Neural progenitor cell (in vitro differentiated cells): ENCODE measurements around the gene CLCN2. TPM values are rescaled to one million over a fixed set of nuclear protein-coding genes. Genes with fewer than 3 reads are reported as not detected.

Experiments used
- DNase-seq: peaks from one replicate; pipeline ENCODE4 v3.0.0-alpha.2; 2016; ENCODE audit warnings: low spot score
- H2AFZ ChIP-seq: fragments of 200-600 bp; sonication (generic); replicated peaks from 2 replicates; pipeline ENCODE4 v1.6.1; 2016; ENCODE audit warnings: antibody characterized with exemption
- H3F3A ChIP-seq: fragments of 200-600 bp; sonication (generic); 2 replicates; pipeline ENCODE4 v1.6.1; 2016; ENCODE audit warnings: antibody characterized with exemption, low read depth
- H3K27ac ChIP-seq: fragments of 200-600 bp; sonication (generic); 2 replicates; pipeline ENCODE4 v1.5.1; 2016; ENCODE audit warnings: mild to moderate bottlenecking
- H3K27me3 ChIP-seq: fragments of 200-600 bp; sonication (generic); 2 replicates; pipeline ENCODE4 v1.6.1; 2016; ENCODE audit warnings: mild to moderate bottlenecking, moderate library complexity
- H3K36me3 ChIP-seq: fragments of 200-600 bp; sonication (generic); 2 replicates; pipeline ENCODE4 v1.5.1; 2016
- H3K4me1 ChIP-seq: fragments of 200-600 bp; sonication (generic); 2 replicates; pipeline ENCODE4 v1.6.1; 2016; ENCODE audit warnings: mixed run types
- H3K4me2 ChIP-seq: fragments of 200-600 bp; sonication (generic); 2 replicates; pipeline ENCODE4 v1.6.1; 2016
- H3K4me3 ChIP-seq: fragments of 200-600 bp; sonication (generic); 2 replicates; pipeline ENCODE4 v1.5.1; 2016
- H3K79me2 ChIP-seq: fragments of 200-600 bp; sonication (generic); 2 replicates; pipeline ENCODE4 v1.6.1; 2016; ENCODE audit warnings: low read depth
- H3K9ac ChIP-seq: fragments of 200-600 bp; sonication (generic); 2 replicates; pipeline ENCODE4 v1.6.1; 2016
- H3K9me3 ChIP-seq: fragments of 200-600 bp; sonication (generic); 2 replicates; pipeline ENCODE4 v1.5.1; 2016; ENCODE audit warnings: low read depth
- H4K20me1 ChIP-seq: fragments of 200-600 bp; sonication (generic); 2 replicates; pipeline ENCODE4 v1.6.1; 2016; ENCODE audit warnings: low read depth
- H3K27ac Mint-ChIP-seq: 3 replicates; pipeline ENCODE4 v1.8.0; 2021; ENCODE audit warnings: mixed read lengths
- H3K27me3 Mint-ChIP-seq: 2 replicates; pipeline ENCODE4 v1.8.0; 2022; ENCODE audit warnings: low read depth, mild to moderate bottlenecking, inconsistent platforms, moderate library complexity, mixed read lengths; ENCODE audit not compliant: insufficient read depth
- H3K36me3 Mint-ChIP-seq: 3 replicates; pipeline ENCODE4 v1.8.0; 2021; ENCODE audit warnings: mixed read lengths
- H3K4me1 Mint-ChIP-seq: 3 replicates; pipeline ENCODE4 v1.8.0; 2021; ENCODE audit warnings: mixed read lengths
- H3K4me3 Mint-ChIP-seq: 3 replicates; pipeline ENCODE4 v1.8.0; 2021; ENCODE audit warnings: mild to moderate bottlenecking, moderate library complexity, mixed read lengths
- H3K9me3 Mint-ChIP-seq: 3 replicates; pipeline ENCODE4 v1.8.0; 2020; ENCODE audit warnings: mixed read lengths
- EZH2 ChIP-seq: fragments of 200-600 bp; sonication (generic); IDR thresholded peaks from 2 replicates; pipeline ENCODE4 v1.6.1; 2017; ENCODE audit warnings: antibody characterized with exemption, mild to moderate bottlenecking, moderate library complexity
- EZH2phosphoT487 ChIP-seq: fragments of 200-600 bp; sonication (generic); IDR thresholded peaks from 2 replicates; pipeline ENCODE4 v1.6.1; 2017; ENCODE audit warnings: antibody characterized with exemption
- total RNA-seq: library from RNA; depleted of rRNA; stranded (reverse); fragments of >200 nt; gene quantifications from 2 replicates; pipeline ENCODE4 v1.2.3, GENCODE V29; 2015; ENCODE audit warnings: low replicate concordance
- TF ChIP-seq, protein P1 (sequence below): fragments of 200-600 bp; sonication (generic); IDR thresholded peaks from 2 replicates; pipeline ENCODE4 v1.5.1; 2017; ENCODE audit warnings: antibody characterized with exemption, mild to moderate bottlenecking

The CLCN2 gene
- total RNA-seq, 1 donor from 2014 or later = 16.5 TPM

GRCh38 chr3:184338511-184338945 is 22.9 kb downstream of the CLCN2 start:
- Mint-ChIP-seq H3K27me3 (peaks cover 3% of the 10 kb centered on the region), H3K9me3 (no peaks in the 10 kb centered on the region), H3K36me3 (peaks cover 13% of the 10 kb centered on the region), H3K4me3 (peak overlapping the region; percentile 92), H3K27ac (peak overlapping the region; percentile 91), H3K4me1 (peaks cover 35% of the 10 kb centered on the region)
- Histone ChIP-seq H3K4me1 (peaks cover 21% of the 10 kb centered on the region), H3K27ac (no peak overlapping the region), H3K79me2 (peaks cover 44% of the 10 kb centered on the region), H3K36me3 (no peaks in the 10 kb centered on the region), H3F3A (peaks cover 57% of the 10 kb centered on the region), H3K4me3 (peak overlapping the region; percentile 37), H4K20me1 (peaks cover 83% of the 10 kb centered on the region), H3K4me2 (peak overlapping the region; percentile 77), H3K27me3 (no peaks in the 10 kb centered on the region), H3K9ac (no peak overlapping the region), H2AFZ (no peak overlapping the region), H3K9me3 (no peaks in the 10 kb centered on the region)
- peak; percentile 92 for DNase-seq
- TF ChIP-seq EZH2 (no peak), EZH2phosphoT487 (no peak)
- TF ChIP-seq, protein P1, sequence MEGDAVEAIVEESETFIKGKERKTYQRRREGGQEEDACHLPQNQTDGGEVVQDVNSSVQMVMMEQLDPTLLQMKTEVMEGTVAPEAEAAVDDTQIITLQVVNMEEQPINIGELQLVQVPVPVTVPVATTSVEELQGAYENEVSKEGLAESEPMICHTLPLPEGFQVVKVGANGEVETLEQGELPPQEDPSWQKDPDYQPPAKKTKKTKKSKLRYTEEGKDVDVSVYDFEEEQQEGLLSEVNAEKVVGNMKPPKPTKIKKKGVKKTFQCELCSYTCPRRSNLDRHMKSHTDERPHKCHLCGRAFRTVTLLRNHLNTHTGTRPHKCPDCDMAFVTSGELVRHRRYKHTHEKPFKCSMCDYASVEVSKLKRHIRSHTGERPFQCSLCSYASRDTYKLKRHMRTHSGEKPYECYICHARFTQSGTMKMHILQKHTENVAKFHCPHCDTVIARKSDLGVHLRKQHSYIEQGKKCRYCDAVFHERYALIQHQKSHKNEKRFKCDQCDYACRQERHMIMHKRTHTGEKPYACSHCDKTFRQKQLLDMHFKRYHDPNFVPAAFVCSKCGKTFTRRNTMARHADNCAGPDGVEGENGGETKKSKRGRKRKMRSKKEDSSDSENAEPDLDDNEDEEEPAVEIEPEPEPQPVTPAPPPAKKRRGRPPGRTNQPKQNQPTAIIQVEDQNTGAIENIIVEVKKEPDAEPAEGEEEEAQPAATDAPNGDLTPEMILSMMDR = peak; percentile 32

DNA sequence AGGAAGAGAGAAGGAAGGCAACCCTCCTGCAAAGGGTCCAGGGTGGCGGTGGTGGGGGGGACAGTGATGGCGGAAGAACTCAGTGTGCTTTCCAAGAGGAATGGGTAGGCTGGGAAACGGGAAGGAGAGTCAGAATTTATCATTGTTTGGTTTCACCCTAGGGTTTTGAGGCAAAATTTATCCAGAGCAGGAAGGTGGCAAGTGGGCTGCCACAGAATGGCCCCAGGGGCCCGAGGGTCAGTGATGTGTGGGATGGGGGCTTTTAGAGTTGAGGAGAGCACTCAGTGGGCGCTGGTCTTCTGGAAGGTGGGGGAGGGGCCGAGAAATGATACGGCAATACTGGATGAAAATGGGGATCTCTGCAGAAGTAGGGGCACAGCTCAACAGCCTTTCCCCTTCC is 23.4 kb downstream of the CLCN2 start:
- DNase-seq = no peak
- Histone ChIP-seq H4K20me1 (peaks cover 87% of the 10 kb centered on the region), H3K36me3 (no peaks in the 10 kb centered on the region), H3F3A (peaks cover 57% of the 10 kb centered on the region), H3K79me2 (peaks cover 44% of the 10 kb centered on the region), H3K4me2 (peak overlapping the region; percentile 77), H3K27me3 (no peaks in the 10 kb centered on the region), H3K4me1 (peaks cover 21% of the 10 kb centered on the region), H3K9me3 (no peaks in the 10 kb centered on the region), H3K27ac (no peak overlapping the region), H3K4me3 (no peak overlapping the region), H2AFZ (no peak overlapping the region), H3K9ac (no peak overlapping the region)
- H3K27me3 Mint-ChIP-seq = peaks cover 3% of the 10 kb centered on the region
- peaks cover 32% of the 10 kb centered on the region for H3K4me1 Mint-ChIP-seq
- no peak for TF ChIP-seq EZH2
- TF ChIP-seq, protein P1 = no peak
- peak overlapping the region; percentile 92 for H3K4me3 Mint-ChIP-seq
- H3K27ac Mint-ChIP-seq = peak overlapping the region; percentile 91
- H3K36me3 Mint-ChIP-seq = peaks cover 10% of the 10 kb centered on the region
- no peaks in the 10 kb centered on the region for H3K9me3 Mint-ChIP-seq

DNA sequence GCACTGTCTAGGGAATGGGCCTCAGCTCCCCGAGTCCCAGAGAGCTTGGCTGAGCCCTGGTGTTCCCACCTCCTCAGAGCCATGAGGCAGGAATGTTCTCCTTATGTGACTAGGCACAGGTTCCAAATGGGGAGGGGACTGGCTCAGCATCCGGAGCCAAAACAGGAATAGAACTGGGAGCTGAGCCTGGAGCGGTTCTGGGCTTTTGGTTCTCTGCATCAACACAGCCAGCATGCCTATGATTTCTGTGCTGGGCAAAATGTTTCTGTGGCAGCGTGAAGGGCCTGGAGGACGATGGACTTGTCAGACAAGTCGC is 24.0 kb downstream of the CLCN2 start, which contains the start of gene FAM131A:
TSS of gene FAM131A (plus strand) at position 202 of the 316 bp plus-strand sequence. CDS start at position 233, 31 bp downstream.
- Histone ChIP-seq H2AFZ (no peak within 1 kb of the TSS), H3K9me3 (no peaks in the 10 kb centered on the region), H3K4me1 (peaks cover 21% of the 10 kb centered on the region), H3K4me2 (peak within 1 kb of the TSS; percentile 82), H3K27ac (peak within 1 kb of the TSS; percentile 94), H3K9ac (peak within 1 kb of the TSS; percentile 62), H3K79me2 (peaks cover 44% of the 10 kb centered on the region), H4K20me1 (peaks cover 88% of the 10 kb centered on the region), H3K27me3 (no peaks in the 10 kb centered on the region), H3K36me3 (no peaks in the 10 kb centered on the region), H3K4me3 (peak within 1 kb of the TSS; percentile 88), H3F3A (peaks cover 57% of the 10 kb centered on the region)
- Mint-ChIP-seq H3K27ac (peak within 1 kb of the TSS; percentile 93), H3K36me3 (peaks cover 11% of the 10 kb centered on the region), H3K4me3 (peak within 1 kb of the TSS; percentile 92), H3K27me3 (peaks cover 5% of the 10 kb centered on the region), H3K4me1 (peaks cover 29% of the 10 kb centered on the region), H3K9me3 (no peaks in the 10 kb centered on the region)
- TF ChIP-seq EZH2phosphoT487 (no peak), EZH2 (no peak)
- TF ChIP-seq, protein P1 = no peak
- no peak for DNase-seq
